GM12872 (cell line): ENCODE measurements around the gene IRF1.

Experiments
- TF ChIP-seq, protein P1 (sequence below): IDR thresholded peaks from 3 replicates; pipeline ENCODE4 v1.5.1; 2011; ENCODE audit warnings: low read depth, mild to moderate bottlenecking, low read length, moderate library complexity; ENCODE audit not compliant: insufficient read depth

IRF1 gene

GRCh38 chr5:132501961-132502931 lies 11.7 kb upstream of the IRF1 start:
- TF ChIP-seq, protein P1, sequence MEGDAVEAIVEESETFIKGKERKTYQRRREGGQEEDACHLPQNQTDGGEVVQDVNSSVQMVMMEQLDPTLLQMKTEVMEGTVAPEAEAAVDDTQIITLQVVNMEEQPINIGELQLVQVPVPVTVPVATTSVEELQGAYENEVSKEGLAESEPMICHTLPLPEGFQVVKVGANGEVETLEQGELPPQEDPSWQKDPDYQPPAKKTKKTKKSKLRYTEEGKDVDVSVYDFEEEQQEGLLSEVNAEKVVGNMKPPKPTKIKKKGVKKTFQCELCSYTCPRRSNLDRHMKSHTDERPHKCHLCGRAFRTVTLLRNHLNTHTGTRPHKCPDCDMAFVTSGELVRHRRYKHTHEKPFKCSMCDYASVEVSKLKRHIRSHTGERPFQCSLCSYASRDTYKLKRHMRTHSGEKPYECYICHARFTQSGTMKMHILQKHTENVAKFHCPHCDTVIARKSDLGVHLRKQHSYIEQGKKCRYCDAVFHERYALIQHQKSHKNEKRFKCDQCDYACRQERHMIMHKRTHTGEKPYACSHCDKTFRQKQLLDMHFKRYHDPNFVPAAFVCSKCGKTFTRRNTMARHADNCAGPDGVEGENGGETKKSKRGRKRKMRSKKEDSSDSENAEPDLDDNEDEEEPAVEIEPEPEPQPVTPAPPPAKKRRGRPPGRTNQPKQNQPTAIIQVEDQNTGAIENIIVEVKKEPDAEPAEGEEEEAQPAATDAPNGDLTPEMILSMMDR = no peak

DNA sequence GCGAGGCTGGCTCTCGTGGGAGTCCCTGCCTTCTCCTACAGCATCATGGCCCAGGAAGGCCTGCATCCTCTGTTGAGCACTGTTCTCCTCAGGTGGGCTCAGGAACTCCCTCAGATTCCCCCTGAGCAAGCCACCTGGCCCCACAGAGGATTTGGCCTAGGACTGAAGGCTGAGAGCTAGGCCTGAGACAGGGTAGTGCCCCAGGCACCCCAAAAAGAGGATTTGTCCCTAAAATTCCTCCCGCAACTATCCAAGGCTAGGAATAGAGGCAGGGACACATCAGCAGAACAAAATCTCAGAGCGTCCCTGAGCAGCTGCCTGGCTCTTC lies 11.0 kb upstream of the IRF1 start:
- TF ChIP-seq, protein P1 = no peak

DNA sequence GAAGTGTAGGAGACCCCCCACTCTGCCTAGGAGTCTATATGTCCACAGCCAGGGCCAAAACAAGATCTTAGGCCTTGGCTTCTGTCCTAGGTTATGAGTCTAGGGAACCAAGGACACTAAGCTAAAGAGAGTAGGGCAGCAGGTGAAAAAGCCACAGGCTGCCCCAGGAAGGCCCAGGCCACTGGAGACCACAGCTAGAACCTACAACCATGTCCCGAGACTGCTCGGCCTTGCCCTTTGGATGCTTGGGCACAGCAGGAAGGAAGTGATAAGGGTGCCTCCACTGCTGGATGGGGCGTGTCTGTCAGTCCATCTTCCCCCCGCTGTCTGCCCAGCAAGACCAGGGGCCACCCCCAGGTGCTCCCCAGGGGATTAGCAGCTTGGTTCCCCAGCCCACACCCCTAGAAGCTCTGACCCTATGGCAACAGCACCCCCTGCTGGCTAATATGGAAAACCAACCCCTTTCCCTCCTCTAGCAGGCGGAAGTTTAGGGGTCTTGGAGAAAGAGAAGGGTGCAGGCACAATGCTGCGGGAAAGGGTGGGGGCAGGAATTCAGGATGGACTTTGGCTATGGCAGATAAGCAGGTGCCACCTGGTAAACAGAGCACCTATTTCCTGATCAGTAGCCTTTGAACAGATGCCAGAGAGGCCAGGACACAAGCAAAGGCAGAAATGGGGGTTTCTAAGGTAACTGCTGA lies 10.5 kb upstream of the IRF1 start:
- TF ChIP-seq, protein P1 = peak; percentile 80

DNA sequence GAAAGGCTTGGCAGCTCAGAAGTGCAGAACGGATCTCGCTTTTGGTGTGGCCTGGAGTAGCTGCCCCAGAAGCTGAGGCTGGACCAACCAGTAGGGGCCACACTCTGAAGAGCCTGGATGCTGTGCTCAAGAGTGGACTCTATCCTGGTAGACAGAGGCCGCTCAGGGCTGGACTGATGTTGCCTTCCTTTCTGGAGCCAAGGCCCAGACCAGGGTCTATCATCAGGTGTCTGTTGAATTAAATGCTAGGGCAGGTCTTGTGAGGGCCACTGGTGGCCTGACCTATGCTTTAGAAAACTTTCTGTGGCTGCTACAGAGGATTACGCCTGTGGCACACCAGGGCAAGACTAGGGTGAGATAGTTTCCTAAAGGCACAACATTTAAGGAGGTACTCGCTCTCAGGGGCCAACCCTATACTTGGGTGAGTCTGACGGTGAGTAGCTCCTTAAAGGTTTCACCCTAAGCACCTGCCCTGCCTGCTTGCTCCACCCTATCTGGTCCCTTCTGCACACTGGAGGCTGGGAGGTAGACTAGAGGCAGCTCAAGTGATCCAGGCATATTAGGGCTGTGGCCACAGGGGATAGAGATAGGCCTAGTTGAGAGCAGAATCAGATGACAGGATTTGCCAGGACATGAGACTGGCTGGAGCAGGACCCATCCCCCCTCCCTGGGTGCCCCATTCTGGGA lies 9.8 kb upstream of the IRF1 start:
- TF ChIP-seq, protein P1 = 0 out of 3 replicates have a peak, but pooled peaks have one; percentile 7

DNA sequence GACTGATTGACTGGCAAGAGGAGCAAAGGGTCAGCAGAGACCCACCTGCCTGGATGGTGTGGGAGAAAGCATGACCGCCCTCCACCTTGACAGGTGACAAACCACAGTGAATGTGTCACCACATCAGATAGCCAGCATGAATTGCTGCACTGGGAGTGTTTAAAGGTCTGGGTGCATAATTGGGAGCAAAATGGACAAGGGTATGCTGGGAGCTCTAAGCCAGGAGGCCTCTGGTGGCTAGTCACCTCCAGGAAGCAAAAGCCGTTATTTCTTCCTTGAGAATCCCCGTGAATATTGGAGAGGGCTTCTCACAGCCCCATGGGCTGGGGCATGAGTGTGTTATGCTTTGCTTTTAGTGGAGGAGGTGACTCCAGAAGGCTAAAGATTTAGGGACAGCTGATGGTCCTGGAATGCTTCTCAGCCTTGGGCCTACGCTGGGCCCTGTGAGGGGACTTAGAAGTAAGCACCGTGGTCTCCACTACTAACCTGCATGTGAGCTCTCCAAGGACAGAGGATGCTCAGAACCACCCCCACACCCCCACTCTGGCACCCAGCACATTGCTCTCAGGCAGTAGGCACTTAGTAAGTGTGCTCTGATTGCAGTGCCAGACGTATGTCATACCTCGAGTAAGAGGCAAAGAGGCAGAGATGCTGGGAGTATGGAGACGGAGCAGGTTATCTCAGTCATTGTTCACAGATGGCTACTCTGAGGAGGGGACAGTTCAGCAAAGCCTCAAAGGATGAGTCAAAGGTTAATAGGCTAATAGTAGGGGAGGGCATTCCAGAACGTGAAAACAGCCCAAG lies 9.1 kb upstream of the IRF1 start:
- TF ChIP-seq, protein P1 = no peak

- TF ChIP-seq, protein P1 = no peak
These were observed 8.2 kb upstream of the IRF1 start for GRCh38 chr5:132498686-132499271.
